ENCODE data around the gene TANK. TPM values are rescaled to one million over a fixed set of nuclear protein-coding genes. Genes with fewer than 3 reads are reported as not detected.
"Not testable (repeated sequence)": the region's sequence is repeated elsewhere in the genome, so short reads cannot be mapped to it uniquely, and the experiment has no call there.

The TANK gene
- polyA plus RNA-seq, 1 donor from 2014 or later, result 58.1 TPM

- no peak for TF ChIP-seq MXI1 (conservative IDR thresholded peaks at IDR 0.05; ENCODE audit: poor library complexity, severe bottlenecking)
- no peak for TF ChIP-seq EZH2 (IDR thresholded peaks at IDR 0.05; ENCODE audit: borderline replicate concordance, insufficient read depth, low read length, poor library complexity, severe bottlenecking)
These were observed 18.5 kb downstream of the TANK start (continued) for GRCh38 chr2:161178756-161179155.

GRCh38 chr2:161190050-161190449, 29.8 kb downstream of the TANK start:
- Histone ChIP-seq H3K4me3 (ENCODE audit: low read length) (no peak overlapping the region), H3K9me2 (ENCODE audit: insufficient read depth, low read length) (no peaks in the 10 kb centered on the region), H3F3A (ENCODE audit: insufficient read depth, low read length, poor library complexity, severe bottlenecking) (no peaks in the 10 kb centered on the region), H2AFZ (ENCODE audit: low read depth, low read length) (no peak overlapping the region), H3K79me2 (replicated peaks; ENCODE audit: insufficient read depth, low read length) (no peaks in the 10 kb centered on the region), H4K20me1 (ENCODE audit: insufficient read depth) (no peaks in the 10 kb centered on the region), H3K27me3 (ENCODE audit: insufficient read depth, low read depth, low read length) (no peaks in the 10 kb centered on the region), H3K27ac (ENCODE audit: low read length) (no peak overlapping the region), H3K9me3 (ENCODE audit: low read length) (no peaks in the 10 kb centered on the region), H3K36me3 (ENCODE audit: insufficient read depth, low read length) (no peaks in the 10 kb centered on the region), H3K9ac (ENCODE audit: low read length) (no peak overlapping the region), H3K4me2 (ENCODE audit: low read length) (no peak overlapping the region)
- TF ChIP-seq RAD21 (conservative IDR thresholded peaks at IDR 0.05), result no peak
- no peak for TF ChIP-seq REST (IDR thresholded peaks at IDR 0.05; ENCODE audit: borderline replicate concordance)
- no peak for TF ChIP-seq EZH2 (IDR thresholded peaks at IDR 0.05; ENCODE audit: borderline replicate concordance, insufficient read depth, low read length, poor library complexity, severe bottlenecking)
- no peak for TF ChIP-seq EP300 (conservative IDR thresholded peaks at IDR 0.05; ENCODE audit: poor library complexity, severe bottlenecking)
- no peak for TF ChIP-seq CTCF (IDR thresholded peaks at IDR 0.05; ENCODE audit: poor library complexity, severe bottlenecking)
- no peak for TF ChIP-seq TAF1 (IDR thresholded peaks at IDR 0.05; ENCODE audit: low read depth)
- no peak for TF ChIP-seq POLR2AphosphoS5 (IDR thresholded peaks at IDR 0.05)
- TF ChIP-seq MXI1 (conservative IDR thresholded peaks at IDR 0.05; ENCODE audit: poor library complexity, severe bottlenecking), result no peak
- no peak for TF ChIP-seq SMC3 (conservative IDR thresholded peaks at IDR 0.05; ENCODE audit: poor library complexity)

- H3K4me3 ChIP-seq (ENCODE audit: low read length); H3K79me2 ChIP-seq (replicated peaks; ENCODE audit: insufficient read depth, low read length); H3K9ac ChIP-seq (ENCODE audit: low read length); H3K27ac ChIP-seq (ENCODE audit: low read length); H3K9me3 ChIP-seq (ENCODE audit: low read length); H2AFZ ChIP-seq (ENCODE audit: low read depth, low read length); H3K27me3 ChIP-seq (ENCODE audit: insufficient read depth, low read depth, low read length); H3K36me3 ChIP-seq (ENCODE audit: insufficient read depth, low read length); H3F3A ChIP-seq (ENCODE audit: insufficient read depth, low read length, poor library complexity, severe bottlenecking); H4K20me1 ChIP-seq (ENCODE audit: insufficient read depth); H3K9me2 ChIP-seq (ENCODE audit: insufficient read depth, low read length); H3K4me2 ChIP-seq (ENCODE audit: low read length): not testable (repeated sequence)
These were observed 35.4 kb downstream of the TANK start for GRCh38 chr2:161195602-161196001.
